ENCODE results near the gene ZNF341. TPM values are rescaled to one million over a fixed set of nuclear protein-coding genes. Genes with fewer than 3 reads are reported as not detected.

ZNF341 gene
- total and polyA plus RNA-seq, 4 donors = 2.1 to 4.3 (median 3.4) TPM

GRCh38 chr20:33839591-33839990 is 107.8 kb downstream of the ZNF341 start:
- H3K27me3 ChIP-seq (ENCODE audit: control insufficient read depth in 3 of 3, insufficient read depth in 3 of 3, low read length in 2 of 3) = no peaks in the 10 kb centered on the region
- no peak overlapping the region for H3K4me3 ChIP-seq
- DNase-seq (peak in 1 of 3 donors; percentile 40), ATAC-seq (ENCODE audit: insufficient read depth, low FRiP score) (no peak)
- H3K36me3 ChIP-seq (ENCODE audit: control insufficient read depth in 4 of 4, insufficient read depth in 4 of 4, low read length in 4 of 4) = peaks cover 0 to 2% (median 0%) of the 10 kb centered on the region in 4 donors
- TF ChIP-seq, protein P1, sequence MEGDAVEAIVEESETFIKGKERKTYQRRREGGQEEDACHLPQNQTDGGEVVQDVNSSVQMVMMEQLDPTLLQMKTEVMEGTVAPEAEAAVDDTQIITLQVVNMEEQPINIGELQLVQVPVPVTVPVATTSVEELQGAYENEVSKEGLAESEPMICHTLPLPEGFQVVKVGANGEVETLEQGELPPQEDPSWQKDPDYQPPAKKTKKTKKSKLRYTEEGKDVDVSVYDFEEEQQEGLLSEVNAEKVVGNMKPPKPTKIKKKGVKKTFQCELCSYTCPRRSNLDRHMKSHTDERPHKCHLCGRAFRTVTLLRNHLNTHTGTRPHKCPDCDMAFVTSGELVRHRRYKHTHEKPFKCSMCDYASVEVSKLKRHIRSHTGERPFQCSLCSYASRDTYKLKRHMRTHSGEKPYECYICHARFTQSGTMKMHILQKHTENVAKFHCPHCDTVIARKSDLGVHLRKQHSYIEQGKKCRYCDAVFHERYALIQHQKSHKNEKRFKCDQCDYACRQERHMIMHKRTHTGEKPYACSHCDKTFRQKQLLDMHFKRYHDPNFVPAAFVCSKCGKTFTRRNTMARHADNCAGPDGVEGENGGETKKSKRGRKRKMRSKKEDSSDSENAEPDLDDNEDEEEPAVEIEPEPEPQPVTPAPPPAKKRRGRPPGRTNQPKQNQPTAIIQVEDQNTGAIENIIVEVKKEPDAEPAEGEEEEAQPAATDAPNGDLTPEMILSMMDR (IDR thresholded peaks at IDR 0.05; ENCODE audit: control extremely low read depth, extremely low read depth) = no peak
- WGBS, 2 donors = 78 to 81% methylated on average over 3 of the region's 3 CpGs
- H3K9ac ChIP-seq (ENCODE audit: insufficient read depth in 1 of 2, low read length in 2 of 2) = no peak overlapping the region
- H3K4me1 ChIP-seq (ENCODE audit: control insufficient read depth in 5 of 5, insufficient read depth in 5 of 5, low read length in 5 of 5) = peaks cover 27 to 65% (median 37%) of the 10 kb centered on the region in 5 donors
- no peaks in the 10 kb centered on the region for H3K9me3 ChIP-seq (ENCODE audit: control insufficient read depth in 4 of 4, insufficient read depth in 3 of 4, low read length in 3 of 4)
- H3K27ac ChIP-seq (ENCODE audit: low read depth in 1 of 2, low read length in 1 of 2) = no peak overlapping the region

DNA sequence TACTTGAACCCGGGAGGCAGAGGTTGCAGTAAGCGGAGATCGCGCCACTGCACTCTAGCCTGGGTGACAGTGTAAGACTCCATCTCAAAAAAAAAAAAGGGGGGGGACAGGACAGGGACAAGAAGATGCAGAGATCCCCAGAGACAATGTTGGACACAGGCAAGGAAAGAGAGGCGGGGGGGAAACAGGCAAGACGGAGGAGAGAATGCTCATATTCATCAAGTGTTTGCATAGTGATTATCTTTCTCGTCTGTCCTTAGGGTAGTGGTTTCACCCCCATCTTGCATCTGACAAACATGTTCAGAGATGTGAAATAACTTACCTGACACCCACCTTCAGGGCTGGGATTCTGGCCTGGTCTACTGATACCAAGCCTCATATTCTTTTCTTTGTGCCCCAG is 108.4 kb downstream of the ZNF341 start:
- H3K27me3 ChIP-seq (ENCODE audit: control insufficient read depth in 3 of 3, insufficient read depth in 3 of 3, low read length in 2 of 3) = no peaks in the 10 kb centered on the region

GRCh38 chr20:33840759-33841435 is 109.1 kb downstream of the ZNF341 start:
- WGBS, 2 donors = 52 to 64% methylated on average over 4 of the region's 4 CpGs
- H3K4me3 ChIP-seq = no peak overlapping the region
- peak in 1 of 3 donors; percentile 29 for DNase-seq

More for the DNA sequence above, 108.4 kb downstream of the ZNF341 start:
- Histone ChIP-seq H3K27ac (ENCODE audit: low read depth in 1 of 2, low read length in 1 of 2) (no peak overlapping the region), H3K4me1 (ENCODE audit: control insufficient read depth in 5 of 5, insufficient read depth in 5 of 5, low read length in 5 of 5) (peaks cover 27 to 65% (median 37%) of the 10 kb centered on the region in 5 donors), H3K4me3 (no peak overlapping the region), H3K9ac (ENCODE audit: insufficient read depth in 1 of 2, low read length in 2 of 2) (no peak overlapping the region), H3K36me3 (ENCODE audit: control insufficient read depth in 4 of 4, insufficient read depth in 4 of 4, low read length in 4 of 4) (peaks cover 0 to 2% (median 0%) of the 10 kb centered on the region in 4 donors), H3K9me3 (ENCODE audit: control insufficient read depth in 4 of 4, insufficient read depth in 3 of 4, low read length in 3 of 4) (no peaks in the 10 kb centered on the region)
- ATAC-seq (ENCODE audit: insufficient read depth, low FRiP score) = no peak
- 87 to 94% methylated on average over 7 of the region's 7 CpGs for WGBS, 2 donors
- TF ChIP-seq, protein P1 (IDR thresholded peaks at IDR 0.05; ENCODE audit: control extremely low read depth, extremely low read depth) = no peak
- no peak for DNase-seq

More at GRCh38 chr20:33840759-33841435, 109.1 kb downstream of the ZNF341 start:
- no peak for ATAC-seq (ENCODE audit: insufficient read depth, low FRiP score)
- peaks cover 27 to 67% (median 37%) of the 10 kb centered on the region in 5 donors for H3K4me1 ChIP-seq (ENCODE audit: control insufficient read depth in 5 of 5, insufficient read depth in 5 of 5, low read length in 5 of 5)
- TF ChIP-seq, protein P1 (IDR thresholded peaks at IDR 0.05; ENCODE audit: control extremely low read depth, extremely low read depth) = no peak
- H3K36me3 ChIP-seq (ENCODE audit: control insufficient read depth in 4 of 4, insufficient read depth in 4 of 4, low read length in 4 of 4) = peaks cover 0 to 2% (median 0%) of the 10 kb centered on the region in 4 donors
- no peaks in the 10 kb centered on the region for H3K27me3 ChIP-seq (ENCODE audit: control insufficient read depth in 3 of 3, insufficient read depth in 3 of 3, low read length in 2 of 3)
- no peaks in the 10 kb centered on the region for H3K9me3 ChIP-seq (ENCODE audit: control insufficient read depth in 4 of 4, insufficient read depth in 3 of 4, low read length in 3 of 4)
- H3K9ac ChIP-seq (ENCODE audit: insufficient read depth in 1 of 2, low read length in 2 of 2) = no peak overlapping the region
- H3K27ac ChIP-seq (ENCODE audit: low read depth in 1 of 2, low read length in 1 of 2) = no peak overlapping the region

Measured in lung (tissue), 12 donors.